Smooth muscle cell of the brain vasculature (primary cell): ENCODE results near the gene TCEAL9.
"Not testable (repeated sequence)": the region's sequence is repeated elsewhere in the genome, so short reads cannot be mapped to it uniquely, and the experiment has no call there.

Experiments
- DNase-seq: peaks from one replicate; pipeline ENCODE4 v3.0.0-alpha.2; 2012; ENCODE audit warnings: low read depth, low spot score

Gene TCEAL9

GRCh38 chrX:103356130-103356798 is at the start of gene TCEAL9:
TCEAL9 (plus strand) TSS chrX:103356506; CDS start chrX:103357685, 1,179 bp downstream.
- no peak for DNase-seq

GRCh38 chrX:103309860-103310554 is 46.3 kb upstream of the TCEAL9 start:
- DNase-seq: no peak

- no peak for DNase-seq
Observed at GRCh38 chrX:103310555-103311398, 45.5 kb upstream of the TCEAL9 start, which contains the start of gene BEX2. BEX2 (minus strand) TSS chrX:103310990; CDS start chrX:103309976, 1,014 bp downstream.

- DNase-seq: no peak
Observed at GRCh38 chrX:103311399-103311780, 44.9 kb upstream of the TCEAL9 start.

GRCh38 chrX:103329991-103330390 is 26.3 kb upstream of the TCEAL9 start, which contains the start of gene TCEAL7:
TCEAL7 (plus strand) TSS chrX:103330239; CDS start chrX:103331404, 1,165 bp downstream.
- no peak for DNase-seq

GRCh38 chrX:103330681-103331288 is 25.5 kb upstream of the TCEAL9 start:
- no peak for DNase-seq

GRCh38 chrX:103338663-103339062 is 17.6 kb upstream of the TCEAL9 start:
- DNase-seq: no peak

- DNase-seq: no peak
Observed at GRCh38 chrX:103343105-103343504, 13.2 kb upstream of the TCEAL9 start.

- DNase-seq: no peak
Observed at GRCh38 chrX:103344606-103345005, 11.7 kb upstream of the TCEAL9 start.

GRCh38 chrX:103347682-103348397 is 8.5 kb upstream of the TCEAL9 start:
- DNase-seq: no peak

- DNase-seq: no peak
Observed at GRCh38 chrX:103356858-103357257, 552 bp downstream of the TCEAL9 start.

GRCh38 chrX:103357871-103358270 is 1.6 kb downstream of the TCEAL9 start:
- DNase-seq: no peak

GRCh38 chrX:103359605-103360004 is 3.3 kb downstream of the TCEAL9 start:
- DNase-seq: not testable (repeated sequence)

GRCh38 chrX:103360092-103360491 is 3.8 kb downstream of the TCEAL9 start:
- DNase-seq: no peak

GRCh38 chrX:103360916-103361315 is 4.6 kb downstream of the TCEAL9 start:
- no peak for DNase-seq

GRCh38 chrX:103361798-103362197 is 5.5 kb downstream of the TCEAL9 start:
- no peak for DNase-seq

GRCh38 chrX:103362474-103362873 is 6.2 kb downstream of the TCEAL9 start:
- DNase-seq: no peak

GRCh38 chrX:103363046-103363445 is 6.7 kb downstream of the TCEAL9 start:
- DNase-seq: no peak

- no peak for DNase-seq
Observed at GRCh38 chrX:103367502-103367901, 11.2 kb downstream of the TCEAL9 start.

- no peak for DNase-seq
Observed at GRCh38 chrX:103369479-103369878, 13.2 kb downstream of the TCEAL9 start.

GRCh38 chrX:103372886-103373285 is 16.6 kb downstream of the TCEAL9 start:
- no peak for DNase-seq
